Hepatocyte (in vitro differentiated cells): Measurements from ENCODE around the gene INHBE. TPM values are rescaled to one million over a fixed set of nuclear protein-coding genes. Genes with fewer than 3 reads are reported as not detected.
"Not testable (repeated sequence)": the region's sequence is repeated elsewhere in the genome, so short reads cannot be mapped to it uniquely, and the experiment has no call there.

Source experiments
- DNase-seq: peaks from one replicate; pipeline ENCODE4 v3.0.0-alpha.2; 2016; ENCODE audit warnings: low spot score
- H2AFZ ChIP-seq: fragments of 200-600 bp; sonication (generic); 2 replicates; pipeline ENCODE4 v1.6.0; 2016; ENCODE audit warnings: antibody characterized with exemption, mild to moderate bottlenecking
- H3K27ac ChIP-seq: fragments of 200-600 bp; sonication (generic); 2 replicates; pipeline ENCODE4 v1.5.1; 2016; ENCODE audit warnings: mild to moderate bottlenecking
- H3K27me3 ChIP-seq: fragments of 200-600 bp; sonication (generic); 2 replicates; pipeline ENCODE4 v1.6.1; 2016
- H3K36me3 ChIP-seq: fragments of 200-600 bp; sonication (generic); replicated peaks from 2 replicates; pipeline ENCODE4 v1.5.1; 2016; ENCODE audit warnings: low read depth; ENCODE audit not compliant: insufficient read depth
- H3K4me1 ChIP-seq: fragments of 200-600 bp; sonication (generic); 2 replicates; pipeline ENCODE4 v1.5.1; 2016; ENCODE audit warnings: mild to moderate bottlenecking, moderate library complexity; ENCODE audit not compliant: insufficient read depth
- H3K4me2 ChIP-seq: fragments of 200-600 bp; sonication (generic); 2 replicates; pipeline ENCODE4 v1.6.0; 2016
- H3K4me3 ChIP-seq: fragments of 200-600 bp; sonication (generic); 2 replicates; pipeline ENCODE4 v1.5.1; 2016; ENCODE audit warnings: mild to moderate bottlenecking
- H3K79me2 ChIP-seq: fragments of 200-600 bp; sonication (generic); 2 replicates; pipeline ENCODE4 v1.6.0; 2017; ENCODE audit warnings: mild to moderate bottlenecking
- H3K9me2 ChIP-seq: fragments of 200-600 bp; sonication (generic); replicated peaks from 2 replicates; pipeline ENCODE4 v1.6.0; 2017; ENCODE audit warnings: mild to moderate bottlenecking; ENCODE audit not compliant: insufficient read depth
- H3K9me3 ChIP-seq: fragments of 200-600 bp; sonication (generic); 2 replicates; pipeline ENCODE4 v1.5.1; 2016; ENCODE audit warnings: low read depth, mild to moderate bottlenecking
- H4K20me1 ChIP-seq: fragments of 200-600 bp; sonication (generic); 2 replicates; pipeline ENCODE4 v1.6.0; 2016; ENCODE audit warnings: mild to moderate bottlenecking; ENCODE audit not compliant: insufficient read depth, poor library complexity, severe bottlenecking
- EZH2 ChIP-seq: fragments of 200-600 bp; sonication (generic); IDR thresholded peaks from 2 replicates; pipeline ENCODE4 v1.6.1; 2016; ENCODE audit warnings: antibody characterized with exemption, mild to moderate bottlenecking, borderline replicate concordance
- EZH2phosphoT487 ChIP-seq: fragments of 200-600 bp; sonication (generic); IDR thresholded peaks from one replicate; pipeline ENCODE4 v1.6.1; 2018; ENCODE audit warnings: antibody characterized with exemption, mild to moderate bottlenecking, low read depth, moderate library complexity; ENCODE audit not compliant: unreplicated experiment, severe bottlenecking
- WGBS: methylation state at CpG from one replicate; pipeline ENCODE4 v1.1.6; 2016; ENCODE audit warnings: low lambda C conversion rate; ENCODE audit errors: missing lambda C conversion rate; 5-methylcytosine and 5-hydroxymethylcytosine counted together
- polyA plus RNA-seq: library from polyadenylated mRNA; unstranded; fragments of >200 nt; fragmentation: Nextera tagmentation; extraction: Ambion mirVana; gene quantifications from 2 replicates; pipeline ENCODE4 v1.2.1, GENCODE V29; 2016
- total RNA-seq: library from RNA; depleted of rRNA; stranded (reverse); fragments of >200 nt; gene quantifications from 2 replicates; pipeline ENCODE4 v1.2.3, GENCODE V29; 2014
- TF ChIP-seq, protein P1 (sequence below): fragments of 200-600 bp; sonication (generic); IDR thresholded peaks from 2 replicates; pipeline ENCODE4 v1.5.1; 2016; ENCODE audit warnings: antibody characterized with exemption, mild to moderate bottlenecking; ENCODE audit not compliant: poor library complexity

The INHBE gene
- total and polyA plus RNA-seq, 2 experiments from 2014 or later, result 15.1 to 44.2 TPM

DNA sequence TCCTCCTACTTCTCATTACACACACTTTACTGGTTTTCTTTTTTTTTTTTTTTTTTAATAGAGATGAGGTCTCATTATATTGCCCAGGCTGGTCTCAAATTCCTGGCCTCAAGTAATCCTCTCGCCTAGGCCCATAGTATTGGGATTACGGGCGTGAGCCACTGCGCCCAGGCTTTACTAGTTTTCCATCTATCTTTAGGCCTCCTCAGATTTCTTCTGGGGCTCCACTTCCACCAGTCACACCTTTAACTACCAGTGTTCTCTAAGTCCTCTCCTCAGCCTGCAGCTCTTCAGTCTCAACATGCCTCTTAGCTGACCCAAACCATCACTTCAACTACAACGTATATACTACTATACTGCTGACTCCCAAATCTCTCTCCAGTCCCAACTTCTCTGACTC lies 34.6 kb upstream of the INHBE start:
- no peaks in the 10 kb centered on the region for H4K20me1 ChIP-seq
- 96% methylated on average over 5 of the region's 5 CpGs for WGBS
- peaks cover 90% of the 10 kb centered on the region for H3K79me2 ChIP-seq

DNA sequence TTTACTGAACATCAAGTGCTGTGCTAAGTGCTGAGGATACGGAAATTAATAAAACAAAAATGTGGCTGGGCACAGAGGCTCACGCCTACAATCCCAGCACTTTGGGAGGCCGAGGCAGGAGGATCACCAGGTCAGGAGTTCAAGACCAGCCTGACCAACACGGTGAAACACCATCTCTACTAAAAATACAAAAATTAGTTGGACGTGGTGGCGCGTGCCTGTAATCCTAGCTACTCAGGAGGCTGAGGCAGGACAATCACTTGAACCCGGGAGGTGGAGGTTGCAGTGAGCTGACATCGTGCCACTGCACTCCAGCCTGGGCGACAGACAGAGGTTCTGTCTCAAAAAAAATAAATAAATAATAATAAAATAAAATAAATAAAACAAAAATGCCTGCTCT lies 28.2 kb upstream of the INHBE start:
- H3K4me2 ChIP-seq, H3K36me3 ChIP-seq, H4K20me1 ChIP-seq, H3K9me3 ChIP-seq, H3K9me2 ChIP-seq, H3K27ac ChIP-seq, H2AFZ ChIP-seq, H3K27me3 ChIP-seq, DNase-seq, H3K4me3 ChIP-seq: not testable (repeated sequence)
- Histone ChIP-seq H3K79me2 (peaks cover 76% of the 10 kb centered on the region), H3K4me1 (peaks cover 15% of the 10 kb centered on the region)
- WGBS, result 97% methylated on average over 10 of the region's 10 CpGs

More for the DNA sequence above, 34.6 kb upstream of the INHBE start:
- H3K4me2 ChIP-seq, result no peak overlapping the region
- no peaks in the 10 kb centered on the region for H3K9me3 ChIP-seq
- H3K27ac ChIP-seq, result no peak overlapping the region
- H3K27me3 ChIP-seq, result no peaks in the 10 kb centered on the region
- H2AFZ ChIP-seq, result no peak overlapping the region
- TF ChIP-seq, protein P1, sequence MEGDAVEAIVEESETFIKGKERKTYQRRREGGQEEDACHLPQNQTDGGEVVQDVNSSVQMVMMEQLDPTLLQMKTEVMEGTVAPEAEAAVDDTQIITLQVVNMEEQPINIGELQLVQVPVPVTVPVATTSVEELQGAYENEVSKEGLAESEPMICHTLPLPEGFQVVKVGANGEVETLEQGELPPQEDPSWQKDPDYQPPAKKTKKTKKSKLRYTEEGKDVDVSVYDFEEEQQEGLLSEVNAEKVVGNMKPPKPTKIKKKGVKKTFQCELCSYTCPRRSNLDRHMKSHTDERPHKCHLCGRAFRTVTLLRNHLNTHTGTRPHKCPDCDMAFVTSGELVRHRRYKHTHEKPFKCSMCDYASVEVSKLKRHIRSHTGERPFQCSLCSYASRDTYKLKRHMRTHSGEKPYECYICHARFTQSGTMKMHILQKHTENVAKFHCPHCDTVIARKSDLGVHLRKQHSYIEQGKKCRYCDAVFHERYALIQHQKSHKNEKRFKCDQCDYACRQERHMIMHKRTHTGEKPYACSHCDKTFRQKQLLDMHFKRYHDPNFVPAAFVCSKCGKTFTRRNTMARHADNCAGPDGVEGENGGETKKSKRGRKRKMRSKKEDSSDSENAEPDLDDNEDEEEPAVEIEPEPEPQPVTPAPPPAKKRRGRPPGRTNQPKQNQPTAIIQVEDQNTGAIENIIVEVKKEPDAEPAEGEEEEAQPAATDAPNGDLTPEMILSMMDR, result no peak
- TF ChIP-seq EZH2 (no peak), EZH2phosphoT487 (no peak)
- H3K4me3 ChIP-seq, result no peak overlapping the region
- H3K36me3 ChIP-seq, result no peaks in the 10 kb centered on the region
- H3K4me1 ChIP-seq, result no peaks in the 10 kb centered on the region
- DNase-seq, result no peak
- no peaks in the 10 kb centered on the region for H3K9me2 ChIP-seq

DNA sequence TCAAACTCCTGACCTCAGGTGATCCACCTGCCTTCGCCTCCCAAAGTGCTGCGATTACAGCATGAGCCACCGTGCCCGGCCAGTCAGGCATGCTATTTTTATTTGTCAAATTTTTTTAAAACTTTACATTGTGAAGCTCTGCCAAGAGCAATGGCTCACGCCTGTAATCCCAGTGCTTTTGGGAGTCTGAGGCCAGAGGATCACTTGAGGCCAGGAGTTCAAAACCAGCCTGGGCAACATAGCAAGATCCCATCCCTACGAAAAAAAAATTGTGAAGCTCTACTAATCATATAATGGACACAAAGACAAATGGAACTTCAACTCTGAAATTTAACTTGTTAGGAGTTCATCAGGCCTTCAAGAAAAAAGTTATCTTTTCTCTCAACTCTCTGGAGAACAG lies 26.1 kb upstream of the INHBE start:
- H3K4me3 ChIP-seq, result no peak overlapping the region
- no peak overlapping the region for H2AFZ ChIP-seq
- H3K36me3 ChIP-seq, result no peaks in the 10 kb centered on the region
- TF ChIP-seq EZH2phosphoT487 (no peak), EZH2 (no peak)
- TF ChIP-seq, protein P1, result no peak
- no peaks in the 10 kb centered on the region for H3K27me3 ChIP-seq
- no peaks in the 10 kb centered on the region for H3K9me3 ChIP-seq
- H3K4me1 ChIP-seq, result peaks cover 16% of the 10 kb centered on the region
- no peak for DNase-seq
- peak overlapping the region; percentile 97 for H3K27ac ChIP-seq
- peaks cover 61% of the 10 kb centered on the region for H3K79me2 ChIP-seq
- H3K9me2 ChIP-seq, result no peaks in the 10 kb centered on the region
- peak overlapping the region; percentile 77 for H3K4me2 ChIP-seq
- WGBS, result 88% methylated on average over 6 of the region's 6 CpGs
- no peaks in the 10 kb centered on the region for H4K20me1 ChIP-seq

DNA sequence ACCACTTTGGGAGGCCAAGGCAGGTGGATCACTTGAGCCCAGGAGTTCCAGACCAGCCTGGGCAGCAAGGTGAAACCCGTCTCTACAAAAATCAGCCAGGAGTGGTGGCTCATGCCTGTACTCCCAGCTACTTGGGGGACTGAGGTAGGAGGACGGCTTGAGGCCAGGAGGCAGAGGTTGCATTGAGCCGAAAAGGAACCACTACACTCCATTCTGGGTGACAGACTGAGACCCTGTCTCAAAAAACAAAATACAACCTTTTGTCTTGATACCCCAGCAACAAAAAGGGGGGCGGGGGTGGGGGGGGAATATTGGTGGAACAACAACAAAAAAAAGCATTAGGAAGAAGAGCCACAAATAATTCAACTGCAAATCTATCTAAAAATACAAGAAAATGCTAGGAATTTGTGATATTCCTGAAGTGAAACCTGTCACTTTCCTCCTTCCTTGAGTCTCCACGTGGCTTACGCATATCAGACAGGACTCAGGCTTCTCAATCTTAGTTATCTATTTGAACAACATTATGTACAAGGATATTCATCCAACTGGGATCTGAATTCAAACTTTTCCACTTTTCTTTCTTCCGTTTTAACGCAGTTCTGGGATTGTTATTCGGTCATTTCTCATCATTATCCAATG lies 25.5 kb upstream of the INHBE start:
- TF ChIP-seq, protein P1, result no peak
- TF ChIP-seq EZH2phosphoT487, result no peak
- TF ChIP-seq EZH2, result no peak
- no peak for DNase-seq
- Histone ChIP-seq H4K20me1 (no peaks in the 10 kb centered on the region), H3K36me3 (no peaks in the 10 kb centered on the region), H2AFZ (peak overlapping the region; percentile 31), H3K4me3 (peak overlapping the region; percentile 55), H3K4me1 (peaks cover 16% of the 10 kb centered on the region), H3K27ac (peak overlapping the region; percentile 97), H3K4me2 (peak overlapping the region; percentile 77), H3K27me3 (no peaks in the 10 kb centered on the region), H3K79me2 (peaks cover 54% of the 10 kb centered on the region), H3K9me3 (no peaks in the 10 kb centered on the region), H3K9me2 (no peaks in the 10 kb centered on the region)
- 45% methylated on average over 9 of the region's 9 CpGs for WGBS
